GM10248 (cell line): ENCODE measurements around the gene MOGAT3.

Source experiments
- CTCF ChIA-PET: fragments of 300-600 bp; sonication (Branson Sonifier 250); formaldehyde crosslinking; extraction: SDS; loops from one replicate; lab custom pipeline; 2021; ENCODE audit warnings: antibody characterized with exemption; lab: Yijun Ruan, JAX
- POLR2A ChIA-PET: fragments of 350-650 bp; sonication (Branson Sonifier 250); formaldehyde crosslinking; extraction: SDS; loops from one replicate; lab custom pipeline; 2020; ENCODE audit warnings: antibody characterized with exemption; lab: Yijun Ruan, JAX
- DNase-seq: peaks from one replicate; pipeline ENCODE4 v3.0.0; 2012; ENCODE audit errors: extremely low spot score
- TF ChIP-seq, protein P1 (sequence below): IDR thresholded peaks from 2 replicates; pipeline ENCODE4 v1.5.1; 2012; ENCODE audit warnings: mild to moderate bottlenecking, low read depth; ENCODE audit errors: extremely low read depth, missing control alignments, control extremely low read depth

The MOGAT3 gene

DNA sequence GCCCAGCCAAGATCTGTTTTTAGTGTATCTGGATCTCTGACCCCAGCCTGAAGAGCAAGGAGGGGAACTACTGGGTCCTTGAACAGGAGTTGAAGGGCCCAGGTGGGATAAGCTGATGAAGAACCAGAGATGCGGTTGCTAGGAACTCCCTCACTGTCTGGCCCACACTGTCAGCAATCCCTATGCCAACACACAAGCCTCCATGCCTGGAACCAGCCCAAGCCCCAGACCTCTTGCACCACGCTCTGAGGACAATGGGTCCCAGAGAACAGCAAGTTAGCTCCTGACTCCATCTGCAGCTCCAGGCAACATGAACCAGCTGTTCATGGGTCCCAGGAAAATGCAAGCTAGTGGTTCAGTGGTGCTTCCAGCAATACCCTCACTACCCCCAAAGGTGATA is 23.2 kb downstream of the MOGAT3 start:
- ChIA-PET POLR2A (no interaction called here), CTCF (interaction anchor here (2.5 to 6.2 kb wide), 2 partner anchors 15 to 34 kb away, joined by 10 to 42 read pairs; no protein-coding TSS in a partner anchor)
- TF ChIP-seq, protein P1, sequence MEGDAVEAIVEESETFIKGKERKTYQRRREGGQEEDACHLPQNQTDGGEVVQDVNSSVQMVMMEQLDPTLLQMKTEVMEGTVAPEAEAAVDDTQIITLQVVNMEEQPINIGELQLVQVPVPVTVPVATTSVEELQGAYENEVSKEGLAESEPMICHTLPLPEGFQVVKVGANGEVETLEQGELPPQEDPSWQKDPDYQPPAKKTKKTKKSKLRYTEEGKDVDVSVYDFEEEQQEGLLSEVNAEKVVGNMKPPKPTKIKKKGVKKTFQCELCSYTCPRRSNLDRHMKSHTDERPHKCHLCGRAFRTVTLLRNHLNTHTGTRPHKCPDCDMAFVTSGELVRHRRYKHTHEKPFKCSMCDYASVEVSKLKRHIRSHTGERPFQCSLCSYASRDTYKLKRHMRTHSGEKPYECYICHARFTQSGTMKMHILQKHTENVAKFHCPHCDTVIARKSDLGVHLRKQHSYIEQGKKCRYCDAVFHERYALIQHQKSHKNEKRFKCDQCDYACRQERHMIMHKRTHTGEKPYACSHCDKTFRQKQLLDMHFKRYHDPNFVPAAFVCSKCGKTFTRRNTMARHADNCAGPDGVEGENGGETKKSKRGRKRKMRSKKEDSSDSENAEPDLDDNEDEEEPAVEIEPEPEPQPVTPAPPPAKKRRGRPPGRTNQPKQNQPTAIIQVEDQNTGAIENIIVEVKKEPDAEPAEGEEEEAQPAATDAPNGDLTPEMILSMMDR = no peak
- DNase-seq = no peak

GRCh38 chr7:101175664-101176063 is 25.2 kb downstream of the MOGAT3 start:
- ChIA-PET CTCF (interaction anchor here (1.6 to 6.2 kb wide), 2 partner anchors 17 to 42 kb away, joined by 4 to 42 read pairs; partner anchors contain the start of genes PLOD3 and ZNHIT1), POLR2A (no interaction called here)
- TF ChIP-seq, protein P1 = no peak

GRCh38 chr7:101174322-101174854 is 26.4 kb downstream of the MOGAT3 start:
- no peak for DNase-seq
- TF ChIP-seq, protein P1 = no peak
- ChIA-PET CTCF (interaction anchor here (0.9 to 6.2 kb wide), 9 partner anchors 16 to 212 kb away, joined by 3 to 42 read pairs (median 4); no protein-coding TSS in a partner anchor), POLR2A (no interaction called here)

More at GRCh38 chr7:101175664-101176063, 25.2 kb downstream of the MOGAT3 start:
- no peak for DNase-seq

DNA sequence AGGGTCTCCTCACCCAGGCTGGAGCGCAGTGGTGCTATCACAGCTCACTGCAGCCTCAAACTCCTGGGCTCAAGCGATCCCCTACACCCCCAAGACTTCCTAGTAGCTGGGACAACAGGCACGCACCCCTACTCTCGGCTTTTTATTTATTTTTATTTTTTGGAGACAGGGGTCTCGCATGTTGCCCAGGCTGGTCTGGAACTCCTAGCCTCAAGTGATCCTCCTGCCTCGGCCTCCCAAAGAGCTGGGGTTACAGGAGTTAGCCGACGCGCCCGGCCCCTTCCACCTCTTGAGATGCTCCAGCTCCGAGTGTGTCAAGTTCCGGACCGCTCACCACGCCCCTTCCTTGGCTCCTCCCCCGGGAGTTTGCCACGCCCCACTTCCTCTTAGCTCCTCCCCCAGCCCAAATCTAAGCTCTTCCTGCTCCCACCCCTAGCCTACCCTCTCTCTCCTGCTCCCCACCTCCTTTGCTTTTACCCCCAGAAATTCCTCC is 27.0 kb downstream of the MOGAT3 start:
- CTCF ChIA-PET = interaction anchor here (0.9 to 6.2 kb wide), 9 partner anchors 15 to 212 kb away, joined by 3 to 42 read pairs (median 4); no protein-coding TSS in a partner anchor
- peak; percentile 86 for DNase-seq
- TF ChIP-seq, protein P1 = no peak
- POLR2A ChIA-PET = no interaction called here

GRCh38 chr7:101172854-101173751 is 27.7 kb downstream of the MOGAT3 start:
- TF ChIP-seq, protein P1 = no peak
- POLR2A ChIA-PET = no interaction called here
- CTCF ChIA-PET = interaction anchor here (0.9 to 6.2 kb wide), 8 partner anchors 19 to 213 kb away, joined by 3 to 42 read pairs (median 5); no protein-coding TSS in a partner anchor
- no peak for DNase-seq
